Measurements from ENCODE around the gene CHPT1.

- TF ChIP-seq GATA2 (IDR thresholded peaks at IDR 0.05; ENCODE audit: low read depth, low read length) (no peak), GATA3 (IDR thresholded peaks at IDR 0.05; ENCODE audit: low read depth, low read length) (no peak)
Measured at GRCh38 chr12:101685092-101685491, 12.3 kb upstream of the CHPT1 start.

All from SH-SY5Y (cell line).